ENCODE results near the gene NUCB2.
A peak's percentile ranks its signal among the peaks of the same experiment; 100 is the strongest.

Gene NUCB2

GRCh38 chr11:17273668-17274282 is 2.8 kb upstream of the NUCB2 start:
- Histone ChIP-seq H3K4me3 (ENCODE audit: low read length, poor library complexity, severe bottlenecking) (no peak overlapping the region), H2AFZ (ENCODE audit: low read length) (no peak overlapping the region), H4K20me1 (ENCODE audit: insufficient read depth, low read length, poor library complexity, severe bottlenecking) (peaks cover 11% of the 10 kb centered on the region), H3K4me2 (ENCODE audit: low read depth, low read length, poor library complexity, severe bottlenecking) (peak overlapping the region; percentile 34), H3K9me3 (ENCODE audit: insufficient read depth, low read depth, low read length) (no peaks in the 10 kb centered on the region), H3K36me3 (ENCODE audit: insufficient read depth, low read length) (no peaks in the 10 kb centered on the region; the same call in 1 of the 2 replicates), H3K9me2 (replicated peaks; ENCODE audit: low read depth, low read length) (no peaks in the 10 kb centered on the region), H3K27me3 (ENCODE audit: insufficient read depth, low read length, poor library complexity, severe bottlenecking) (no peaks in the 10 kb centered on the region), H3K79me2 (ENCODE audit: insufficient read depth, low read length) (peaks cover 27% of the 10 kb centered on the region), H3K4me1 (ENCODE audit: insufficient read depth, low read length, poor library complexity, severe bottlenecking) (peaks cover 43% of the 10 kb centered on the region), H3K9ac (ENCODE audit: low read depth, low read length, poor library complexity, severe bottlenecking) (peak overlapping the region; percentile 99), H3F3A (ENCODE audit: low read depth) (peaks cover 18% of the 10 kb centered on the region; the same call in 1 of the 2 replicates)
- TF ChIP-seq, protein P1, sequence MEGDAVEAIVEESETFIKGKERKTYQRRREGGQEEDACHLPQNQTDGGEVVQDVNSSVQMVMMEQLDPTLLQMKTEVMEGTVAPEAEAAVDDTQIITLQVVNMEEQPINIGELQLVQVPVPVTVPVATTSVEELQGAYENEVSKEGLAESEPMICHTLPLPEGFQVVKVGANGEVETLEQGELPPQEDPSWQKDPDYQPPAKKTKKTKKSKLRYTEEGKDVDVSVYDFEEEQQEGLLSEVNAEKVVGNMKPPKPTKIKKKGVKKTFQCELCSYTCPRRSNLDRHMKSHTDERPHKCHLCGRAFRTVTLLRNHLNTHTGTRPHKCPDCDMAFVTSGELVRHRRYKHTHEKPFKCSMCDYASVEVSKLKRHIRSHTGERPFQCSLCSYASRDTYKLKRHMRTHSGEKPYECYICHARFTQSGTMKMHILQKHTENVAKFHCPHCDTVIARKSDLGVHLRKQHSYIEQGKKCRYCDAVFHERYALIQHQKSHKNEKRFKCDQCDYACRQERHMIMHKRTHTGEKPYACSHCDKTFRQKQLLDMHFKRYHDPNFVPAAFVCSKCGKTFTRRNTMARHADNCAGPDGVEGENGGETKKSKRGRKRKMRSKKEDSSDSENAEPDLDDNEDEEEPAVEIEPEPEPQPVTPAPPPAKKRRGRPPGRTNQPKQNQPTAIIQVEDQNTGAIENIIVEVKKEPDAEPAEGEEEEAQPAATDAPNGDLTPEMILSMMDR (conservative IDR thresholded peaks at IDR 0.05; ENCODE audit: low read length) = no peak
- no peak for TF ChIP-seq EZH2phosphoT487 (IDR thresholded peaks at IDR 0.05; ENCODE audit: borderline replicate concordance)

DNA sequence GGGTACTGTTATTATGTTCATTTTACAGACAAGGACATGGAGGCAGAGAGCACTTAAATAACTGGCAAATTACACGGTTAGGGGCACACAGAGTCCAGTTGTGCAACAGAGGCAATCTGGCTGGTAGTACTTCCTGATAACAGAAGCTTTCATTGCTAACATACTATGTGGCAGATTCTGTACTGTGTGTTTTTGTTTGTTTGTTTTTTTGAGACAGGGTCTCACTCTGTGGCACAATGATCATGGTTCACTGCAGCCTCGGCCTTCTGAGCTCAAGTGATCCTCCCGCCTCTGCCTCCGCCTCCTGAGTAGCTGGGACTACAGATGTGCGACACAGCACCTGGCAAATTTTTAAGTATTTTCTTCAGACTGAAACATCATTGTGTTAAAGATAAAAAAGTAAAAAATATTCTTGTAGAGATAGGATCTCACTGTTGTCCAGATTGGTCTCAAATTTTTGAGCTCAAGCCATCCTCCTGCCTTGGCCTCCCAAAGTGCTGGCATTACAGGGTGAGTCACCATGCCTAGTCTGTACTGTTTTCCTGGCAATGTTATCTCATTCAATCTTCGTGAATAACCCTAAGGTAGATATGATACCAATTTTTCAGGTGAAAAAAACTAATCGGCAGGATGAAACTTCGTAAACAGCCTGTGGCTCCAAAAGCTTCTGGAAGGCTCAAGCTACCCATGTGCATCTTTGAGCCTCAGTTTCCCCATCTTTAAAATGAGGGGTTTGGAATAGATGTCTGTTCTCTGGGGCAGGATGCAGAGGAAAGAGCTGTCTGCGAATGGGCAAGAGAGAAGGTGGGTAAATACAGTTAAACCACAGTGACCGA is 921 bp upstream of the NUCB2 start:
- Histone ChIP-seq H3K4me2 (ENCODE audit: low read depth, low read length, poor library complexity, severe bottlenecking) (peak overlapping the region; percentile 80), H3K36me3 (ENCODE audit: insufficient read depth, low read length) (no peaks in the 10 kb centered on the region; the same call in 1 of the 2 replicates), H3F3A (ENCODE audit: low read depth) (peaks cover 18% of the 10 kb centered on the region; the same call in 1 of the 2 replicates), H3K79me2 (ENCODE audit: insufficient read depth, low read length) (peaks cover 46% of the 10 kb centered on the region), H4K20me1 (ENCODE audit: insufficient read depth, low read length, poor library complexity, severe bottlenecking) (peaks cover 29% of the 10 kb centered on the region), H3K4me3 (ENCODE audit: low read length, poor library complexity, severe bottlenecking) (peak overlapping the region; percentile 84), H3K9me3 (ENCODE audit: insufficient read depth, low read depth, low read length) (no peaks in the 10 kb centered on the region), H3K27me3 (ENCODE audit: insufficient read depth, low read length, poor library complexity, severe bottlenecking) (no peaks in the 10 kb centered on the region), H3K4me1 (ENCODE audit: insufficient read depth, low read length, poor library complexity, severe bottlenecking) (peaks cover 51% of the 10 kb centered on the region), H3K9me2 (replicated peaks; ENCODE audit: low read depth, low read length) (no peaks in the 10 kb centered on the region), H2AFZ (ENCODE audit: low read length) (no peak overlapping the region; the same call in 1 of the 2 replicates), H3K9ac (ENCODE audit: low read depth, low read length, poor library complexity, severe bottlenecking) (peak overlapping the region; percentile 99)
- TF ChIP-seq, protein P1 (conservative IDR thresholded peaks at IDR 0.05; ENCODE audit: low read length) = no peak
- TF ChIP-seq EZH2phosphoT487 (IDR thresholded peaks at IDR 0.05; ENCODE audit: borderline replicate concordance) = no peak

DNA sequence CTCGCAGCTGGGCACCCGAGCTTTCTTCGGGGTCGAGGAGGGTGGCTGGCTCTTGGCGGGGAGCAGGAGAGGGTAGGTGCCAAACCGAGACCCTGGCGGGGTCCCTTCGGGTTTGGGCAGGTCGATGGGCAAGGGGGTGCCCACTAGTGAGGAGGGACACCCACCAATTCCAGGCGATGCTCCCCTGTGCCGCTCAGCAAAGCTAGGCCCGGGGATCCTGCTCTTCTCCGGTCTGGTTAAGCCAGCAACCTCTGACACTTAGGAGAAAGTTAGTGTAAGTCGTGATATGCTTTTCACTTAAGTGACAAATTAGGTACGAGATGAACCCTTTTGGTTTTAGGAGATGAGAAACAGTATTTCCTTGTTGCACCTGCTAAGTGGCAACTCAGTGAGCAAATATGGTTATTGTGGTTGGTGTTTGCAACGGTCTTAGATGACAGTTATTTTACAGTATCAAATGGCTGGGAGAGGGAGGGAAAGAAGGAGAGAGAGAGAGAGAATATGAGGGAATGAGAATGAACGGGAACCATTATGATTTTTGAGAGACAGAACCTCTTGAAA is 565 bp downstream of the NUCB2 start:
- H3K36me3 ChIP-seq (ENCODE audit: insufficient read depth, low read length) = peaks cover 4% of the 10 kb centered on the region
- H3K4me3 ChIP-seq (ENCODE audit: low read length, poor library complexity, severe bottlenecking) = peak overlapping the region; percentile 84
- H2AFZ ChIP-seq (ENCODE audit: low read length) = no peak overlapping the region; the same call in 1 of the 2 replicates
- H3F3A ChIP-seq (ENCODE audit: low read depth) = peaks cover 18% of the 10 kb centered on the region; the same call in 1 of the 2 replicates
- H3K9me3 ChIP-seq (ENCODE audit: insufficient read depth, low read depth, low read length) = no peaks in the 10 kb centered on the region
- H3K4me1 ChIP-seq (ENCODE audit: insufficient read depth, low read length, poor library complexity, severe bottlenecking) = peaks cover 62% of the 10 kb centered on the region
- H3K4me2 ChIP-seq (ENCODE audit: low read depth, low read length, poor library complexity, severe bottlenecking) = peak overlapping the region; percentile 90
- peaks cover 61% of the 10 kb centered on the region for H3K79me2 ChIP-seq (ENCODE audit: insufficient read depth, low read length)
- no peaks in the 10 kb centered on the region for H3K27me3 ChIP-seq (ENCODE audit: insufficient read depth, low read length, poor library complexity, severe bottlenecking)
- H3K9me2 ChIP-seq (replicated peaks; ENCODE audit: low read depth, low read length) = no peaks in the 10 kb centered on the region
- no peak for TF ChIP-seq EZH2phosphoT487 (IDR thresholded peaks at IDR 0.05; ENCODE audit: borderline replicate concordance)
- TF ChIP-seq, protein P1 (conservative IDR thresholded peaks at IDR 0.05; ENCODE audit: low read length) = no peak
- H3K9ac ChIP-seq (ENCODE audit: low read depth, low read length, poor library complexity, severe bottlenecking) = peak overlapping the region; percentile 99
- peaks cover 43% of the 10 kb centered on the region for H4K20me1 ChIP-seq (ENCODE audit: insufficient read depth, low read length, poor library complexity, severe bottlenecking)

Data from Loucy (cell line).